IPS-18a (cell line): ENCODE measurements around the gene IPO5.
A peak's percentile ranks its signal among the peaks of the same experiment; 100 is the strongest.
"Not testable (repeated sequence)": the region's sequence is repeated elsewhere in the genome, so short reads cannot be mapped to it uniquely, and the experiment has no call there.

Experiments used
- H3K27ac ChIP-seq: one replicate; pipeline ENCODE4 v1.5.1; 2013; ENCODE audit warnings: low read length
- H3K27me3 ChIP-seq: one replicate; pipeline ENCODE4 v1.6.1; 2013; ENCODE audit warnings: mild to moderate bottlenecking, low read length; ENCODE audit not compliant: control insufficient read depth, insufficient read depth
- H3K36me3 ChIP-seq: one replicate; pipeline ENCODE4 v1.6.1; 2013; ENCODE audit warnings: low read depth, low read length; ENCODE audit not compliant: control insufficient read depth
- H3K4me1 ChIP-seq: one replicate; pipeline ENCODE4 v1.6.1; 2013; ENCODE audit warnings: low read depth, low read length; ENCODE audit not compliant: control insufficient read depth
- H3K4me3 ChIP-seq: one replicate; pipeline ENCODE4 v1.5.1; 2013; ENCODE audit warnings: low read length
- H3K9ac ChIP-seq: one replicate; pipeline ENCODE4 v1.6.1; 2013; ENCODE audit warnings: mild to moderate bottlenecking, low read length, moderate library complexity
- H3K9me3 ChIP-seq: one replicate; pipeline ENCODE4 v1.6.1; 2013; ENCODE audit warnings: low read depth, low read length; ENCODE audit not compliant: control insufficient read depth

IPO5 gene

DNA sequence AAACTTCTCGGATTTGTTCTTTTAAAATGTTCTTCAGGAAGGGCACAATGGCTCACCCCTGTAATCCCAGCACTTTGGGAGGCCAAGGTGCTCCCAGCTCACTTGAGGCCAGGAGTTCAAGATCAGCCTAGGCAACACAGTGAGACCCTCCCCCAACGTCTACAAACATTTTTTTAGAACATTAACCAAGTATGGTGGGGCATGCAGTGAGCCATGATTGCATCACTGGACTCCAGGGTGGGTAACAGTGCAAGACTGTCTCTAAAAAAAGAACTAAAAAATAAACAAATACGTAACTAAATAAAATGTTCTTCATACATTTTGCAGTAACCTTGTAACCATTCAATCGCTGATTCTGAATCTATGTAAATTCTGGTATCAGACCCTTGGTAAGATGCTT lies 2.1 kb upstream of the IPO5 start:
- no peaks in the 10 kb centered on the region for H3K36me3 ChIP-seq
- H3K4me3 ChIP-seq = no peak overlapping the region
- H3K27ac ChIP-seq = no peak overlapping the region
- H3K9ac ChIP-seq = no peak overlapping the region
- H3K4me1 ChIP-seq = no peaks in the 10 kb centered on the region
- H3K9me3 ChIP-seq = no peaks in the 10 kb centered on the region
- H3K27me3 ChIP-seq = no peaks in the 10 kb centered on the region

DNA sequence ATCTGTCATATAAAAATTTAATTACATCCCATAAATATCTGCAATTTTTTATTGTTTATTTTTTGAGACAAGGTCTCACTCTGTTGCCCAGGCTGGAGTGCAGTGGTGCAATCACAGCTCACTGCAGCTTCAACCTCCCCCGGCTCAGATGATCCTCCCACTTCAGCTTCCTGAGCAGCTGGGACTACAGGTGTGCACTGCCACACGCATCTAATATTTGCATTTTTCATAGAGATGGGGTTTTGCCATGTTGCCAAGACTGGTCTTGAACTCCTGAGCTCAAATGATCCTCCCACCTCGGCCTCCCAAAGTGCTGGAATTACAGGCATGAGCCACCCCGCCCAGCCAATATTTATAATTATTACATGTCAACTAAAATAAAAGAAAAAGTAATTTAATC lies 644 bp upstream of the IPO5 start:
- not testable (repeated sequence) for H3K36me3 ChIP-seq, H3K9ac ChIP-seq, H3K4me1 ChIP-seq, H3K27ac ChIP-seq, H3K9me3 ChIP-seq, H3K4me3 ChIP-seq, H3K27me3 ChIP-seq

DNA sequence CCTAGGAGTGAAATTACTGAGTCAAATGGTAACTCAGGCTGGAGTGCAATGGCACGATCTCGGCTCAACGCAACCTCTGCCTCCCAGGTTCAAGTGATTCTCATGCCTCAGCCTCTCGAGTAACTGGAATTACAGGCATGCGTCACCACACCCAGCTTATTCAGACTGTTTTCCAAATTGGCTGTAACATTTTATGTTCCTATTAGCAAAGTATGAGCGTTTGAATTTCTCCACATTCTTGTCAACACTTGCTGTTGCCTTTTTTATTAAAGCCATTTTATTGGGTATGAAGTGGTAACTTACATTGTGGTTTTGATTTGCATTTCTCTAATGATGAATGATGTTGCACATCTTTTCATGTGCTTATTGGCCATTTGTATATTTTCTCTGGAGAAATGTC lies 7.9 kb downstream of the IPO5 start:
- Histone ChIP-seq H3K27me3 (no peaks in the 10 kb centered on the region), H3K4me3 (no peak overlapping the region), H3K4me1 (no peaks in the 10 kb centered on the region), H3K36me3 (no peaks in the 10 kb centered on the region), H3K9ac (no peak overlapping the region), H3K9me3 (no peaks in the 10 kb centered on the region), H3K27ac (no peak overlapping the region)

DNA sequence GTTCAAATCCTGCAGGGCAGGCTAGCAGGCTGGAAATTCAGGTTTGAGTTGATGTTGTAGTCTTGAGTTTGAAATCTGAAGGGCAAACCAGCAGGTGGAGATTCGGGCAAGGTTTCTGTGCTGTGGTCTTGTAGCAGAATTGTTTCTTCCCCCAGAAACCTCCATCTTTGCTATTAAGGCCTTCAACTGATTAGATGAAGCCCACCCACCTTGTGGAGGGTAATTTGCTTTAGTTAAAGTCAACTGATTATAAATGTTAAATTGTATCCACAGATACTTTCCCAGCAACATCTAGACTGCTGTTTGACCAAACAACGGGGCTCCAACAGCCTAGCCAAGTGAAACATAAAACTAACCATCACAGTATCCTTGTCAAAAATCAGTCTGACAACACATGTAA lies 9.4 kb downstream of the IPO5 start:
- no peaks in the 10 kb centered on the region for H3K36me3 ChIP-seq
- no peaks in the 10 kb centered on the region for H3K9me3 ChIP-seq
- no peaks in the 10 kb centered on the region for H3K27me3 ChIP-seq
- no peaks in the 10 kb centered on the region for H3K4me1 ChIP-seq
- no peak overlapping the region for H3K27ac ChIP-seq
- H3K9ac ChIP-seq = no peak overlapping the region
- H3K4me3 ChIP-seq = no peak overlapping the region

DNA sequence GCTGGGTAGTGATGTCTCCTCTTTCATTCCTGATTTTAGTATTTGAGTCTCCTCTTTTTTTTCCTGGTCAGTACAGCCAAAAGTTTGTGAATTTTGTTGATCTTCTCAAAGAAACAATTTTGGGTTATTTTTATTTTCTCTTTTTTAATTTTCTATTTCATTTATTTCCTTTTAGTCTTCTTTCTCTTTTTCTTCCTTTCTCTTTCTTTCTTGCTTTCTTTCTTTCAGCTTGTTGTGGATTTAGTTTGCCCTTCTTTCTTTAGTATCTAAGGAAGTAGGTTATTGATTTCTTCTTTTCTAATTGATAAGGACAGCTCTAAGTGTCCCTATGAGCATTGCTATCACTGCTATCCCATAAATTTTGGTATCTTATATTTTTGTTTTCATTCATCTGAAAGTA lies 13.8 kb downstream of the IPO5 start:
- H3K9me3 ChIP-seq = no peaks in the 10 kb centered on the region
- no peak overlapping the region for H3K9ac ChIP-seq
- H3K36me3 ChIP-seq = no peaks in the 10 kb centered on the region
- H3K4me1 ChIP-seq = no peaks in the 10 kb centered on the region
- no peak overlapping the region for H3K4me3 ChIP-seq
- H3K27ac ChIP-seq = no peak overlapping the region
- H3K27me3 ChIP-seq = no peaks in the 10 kb centered on the region

DNA sequence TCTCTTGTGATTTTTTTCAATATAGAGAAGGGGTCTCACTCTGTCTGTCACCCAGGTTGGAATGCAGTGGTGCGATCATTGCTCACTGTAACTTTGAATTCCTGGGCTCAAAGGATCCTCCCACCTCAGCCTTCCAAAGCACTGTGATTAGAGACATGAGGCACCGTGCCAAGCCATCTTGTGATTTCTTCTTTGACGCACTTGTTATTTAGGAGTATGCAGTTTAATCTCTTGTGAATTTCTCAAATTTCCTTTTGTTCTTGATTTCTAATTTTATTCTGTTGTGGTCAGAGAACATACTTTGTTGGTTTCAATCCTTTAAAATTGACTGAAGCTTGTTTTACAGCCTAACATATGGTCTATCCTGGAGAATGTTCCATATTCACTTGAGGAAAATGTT lies 14.5 kb downstream of the IPO5 start:
- H3K36me3 ChIP-seq = no peaks in the 10 kb centered on the region
- H3K9me3 ChIP-seq = no peaks in the 10 kb centered on the region
- no peak overlapping the region for H3K27ac ChIP-seq
- no peaks in the 10 kb centered on the region for H3K4me1 ChIP-seq
- no peak overlapping the region for H3K9ac ChIP-seq
- no peak overlapping the region for H3K4me3 ChIP-seq
- H3K27me3 ChIP-seq = no peaks in the 10 kb centered on the region

DNA sequence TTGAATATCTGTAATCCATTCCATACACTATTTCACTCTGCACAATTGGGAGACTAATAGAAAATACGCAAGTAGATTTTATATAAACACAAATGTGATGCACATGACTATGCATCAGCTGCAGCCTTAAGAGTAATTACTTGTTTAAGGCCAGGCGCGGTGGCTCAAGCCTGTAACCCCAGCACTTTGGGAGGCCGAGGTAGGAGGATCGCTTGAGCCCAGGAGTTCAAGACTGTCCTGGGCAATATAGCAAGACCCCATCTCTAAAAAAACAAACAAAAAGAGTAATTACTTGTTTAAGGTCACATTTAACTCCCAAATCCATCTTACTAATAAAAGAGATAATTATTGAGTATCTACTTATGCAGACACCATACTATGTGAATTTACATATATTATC lies 18.0 kb downstream of the IPO5 start:
- H3K27me3 ChIP-seq = no peaks in the 10 kb centered on the region
- no peak overlapping the region for H3K9ac ChIP-seq
- H3K9me3 ChIP-seq = no peaks in the 10 kb centered on the region
- no peak overlapping the region for H3K4me3 ChIP-seq
- no peak overlapping the region for H3K27ac ChIP-seq
- no peaks in the 10 kb centered on the region for H3K36me3 ChIP-seq
- peaks cover 4% of the 10 kb centered on the region for H3K4me1 ChIP-seq

DNA sequence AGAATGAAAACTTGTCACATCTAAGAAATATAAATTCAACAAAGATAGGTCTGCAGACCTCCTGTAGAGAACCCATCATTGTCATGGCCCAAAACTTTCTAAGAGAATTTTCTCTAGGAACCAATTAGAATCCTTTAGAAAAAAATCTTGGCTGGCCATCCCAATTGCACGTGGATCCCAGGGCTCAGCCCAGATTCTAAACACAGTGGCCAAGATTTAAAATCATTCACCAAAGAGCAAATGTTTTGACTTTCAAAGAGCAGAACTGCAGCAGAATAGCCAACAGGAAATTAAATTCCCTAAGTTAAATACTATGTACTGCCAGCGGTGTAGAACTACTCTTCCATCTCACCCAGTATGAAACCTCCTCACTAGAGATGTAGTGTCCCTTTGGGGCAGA lies 21.3 kb downstream of the IPO5 start:
- H3K27me3 ChIP-seq = no peaks in the 10 kb centered on the region
- H3K9me3 ChIP-seq = no peaks in the 10 kb centered on the region
- no peak overlapping the region for H3K9ac ChIP-seq
- H3K4me1 ChIP-seq = peaks cover 19% of the 10 kb centered on the region
- no peak overlapping the region for H3K4me3 ChIP-seq
- peaks cover 5% of the 10 kb centered on the region for H3K36me3 ChIP-seq
- no peak overlapping the region for H3K27ac ChIP-seq

DNA sequence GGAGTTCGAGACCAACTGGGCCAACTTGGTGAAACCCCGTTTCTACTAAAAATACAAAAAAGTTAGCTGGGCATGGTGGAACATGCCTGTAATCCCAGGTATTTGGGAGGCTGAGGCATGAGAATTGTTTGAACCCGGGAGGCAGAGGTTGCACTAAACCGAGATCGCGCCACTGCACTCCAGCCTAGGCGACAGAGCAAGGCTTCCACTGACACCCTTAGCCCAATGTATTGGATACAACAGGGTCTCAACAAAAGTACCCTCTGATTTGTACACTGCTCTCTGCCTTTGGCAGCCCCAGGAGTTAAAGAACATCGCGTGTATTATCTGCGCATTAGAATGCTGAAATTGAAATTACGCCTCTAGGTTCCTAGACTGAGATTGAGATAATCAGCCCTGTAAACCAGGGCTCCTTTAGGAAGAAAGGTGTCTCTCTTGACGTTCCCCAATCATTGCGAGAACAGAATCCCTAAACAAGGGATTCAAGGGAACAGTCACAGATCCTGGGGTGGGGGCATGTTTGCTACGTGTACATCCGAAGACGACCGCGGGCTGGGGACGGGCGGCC lies 21.9 kb downstream of the IPO5 start:
- Histone ChIP-seq H3K9ac (peak overlapping the region; percentile 79), H3K27me3 (no peaks in the 10 kb centered on the region), H3K9me3 (no peaks in the 10 kb centered on the region), H3K4me1 (peaks cover 22% of the 10 kb centered on the region), H3K36me3 (peaks cover 10% of the 10 kb centered on the region), H3K4me3 (peak overlapping the region; percentile 90), H3K27ac (peak overlapping the region; percentile 90)

DNA sequence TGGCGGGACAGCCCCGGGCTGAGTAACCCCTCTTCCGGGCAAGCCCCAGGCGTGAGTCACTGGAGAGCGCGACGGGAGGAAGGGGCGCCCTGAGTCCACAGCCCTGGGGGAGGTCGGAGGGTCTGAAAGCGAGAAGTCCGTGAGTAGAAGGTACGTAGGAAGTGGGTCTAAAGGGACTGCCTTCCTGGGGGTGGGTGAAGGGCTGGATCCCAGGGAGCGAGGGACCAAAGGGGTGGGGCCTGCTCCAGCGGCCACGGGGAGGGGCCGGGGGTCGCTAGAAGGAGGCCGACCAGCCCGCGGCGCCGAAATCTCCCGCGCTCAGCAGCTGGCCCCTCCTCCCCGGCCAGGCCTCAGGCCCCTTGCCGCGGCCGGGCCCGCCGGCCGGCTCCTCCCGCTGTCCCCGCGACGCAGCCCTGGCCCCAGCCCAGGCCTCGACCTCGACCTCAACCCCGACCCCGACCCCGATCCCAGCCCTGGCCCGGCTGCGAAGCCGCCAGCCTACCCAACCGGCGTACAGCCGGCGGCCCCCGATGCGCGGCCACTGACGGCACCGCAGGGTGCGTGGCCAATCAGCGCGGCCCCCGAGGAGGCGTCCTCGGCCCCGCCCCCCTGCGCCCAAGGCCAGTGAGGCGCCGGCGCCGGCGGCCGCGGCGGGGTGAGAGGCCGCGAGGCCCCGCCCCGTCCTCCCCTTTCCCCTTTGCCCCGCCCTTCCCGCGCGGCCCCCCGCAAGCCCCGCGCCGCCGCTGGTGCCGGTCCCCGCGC lies 22.6 kb downstream of the IPO5 start:
- no peaks in the 10 kb centered on the region for H3K27me3 ChIP-seq
- H3K4me1 ChIP-seq = peaks cover 22% of the 10 kb centered on the region
- peak overlapping the region; percentile 79 for H3K9ac ChIP-seq
- peak overlapping the region; percentile 90 for H3K27ac ChIP-seq
- H3K36me3 ChIP-seq = peaks cover 10% of the 10 kb centered on the region
- no peaks in the 10 kb centered on the region for H3K9me3 ChIP-seq
- H3K4me3 ChIP-seq = peak overlapping the region; percentile 99

DNA sequence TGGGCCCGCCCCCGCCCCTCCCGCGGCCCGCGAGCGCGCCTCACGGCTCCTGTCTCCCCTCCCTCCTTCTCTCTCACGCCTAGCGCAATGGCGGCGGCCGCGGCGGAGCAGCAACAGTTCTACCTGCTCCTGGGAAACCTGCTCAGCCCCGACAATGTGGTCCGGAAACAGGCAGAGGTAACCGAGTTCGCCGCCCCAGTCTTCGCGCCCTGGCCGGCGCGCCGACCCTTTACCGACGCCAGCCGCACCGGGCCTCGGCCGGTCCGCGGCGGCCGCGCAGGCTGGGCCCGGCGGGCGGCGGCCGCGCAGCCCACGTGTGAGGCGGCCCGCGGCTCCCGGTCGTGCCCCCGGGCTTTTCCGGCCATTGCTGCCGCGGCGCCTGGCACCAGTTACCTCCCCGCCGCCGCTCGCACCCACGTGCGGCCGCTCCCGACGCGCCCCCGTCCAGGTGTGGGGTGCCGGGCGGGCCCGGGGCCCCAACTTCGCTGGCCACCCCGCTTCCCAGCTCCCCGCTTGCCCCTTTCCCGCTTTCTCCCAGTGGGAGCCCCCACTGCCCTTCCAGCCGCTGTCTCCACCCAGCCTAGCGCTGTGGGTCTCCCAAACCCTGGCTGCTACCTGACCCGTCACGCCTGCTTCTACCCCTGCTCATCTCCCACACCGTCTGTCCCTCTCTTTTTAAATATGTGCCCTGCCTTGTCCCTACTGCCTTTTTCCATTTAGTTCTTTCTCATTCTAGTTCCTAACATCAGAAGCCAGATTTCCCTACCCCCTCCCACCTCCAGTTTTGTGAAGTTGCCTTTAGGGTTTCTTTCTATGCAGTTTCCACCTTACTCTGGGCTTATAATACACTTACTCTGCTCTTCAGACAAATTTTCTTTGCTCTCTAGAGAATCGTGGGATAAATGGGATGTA lies 23.4 kb downstream of the IPO5 start:
- no peaks in the 10 kb centered on the region for H3K9me3 ChIP-seq
- peaks cover 15% of the 10 kb centered on the region for H3K36me3 ChIP-seq
- H3K4me3 ChIP-seq = peak overlapping the region; percentile 99
- peak overlapping the region; percentile 97 for H3K9ac ChIP-seq
- peak overlapping the region; percentile 83 for H3K27ac ChIP-seq
- H3K27me3 ChIP-seq = no peaks in the 10 kb centered on the region
- H3K4me1 ChIP-seq = peaks cover 22% of the 10 kb centered on the region
